NCI-H187 treated with DMSO at 0.1 percent for 48 hours (cell line): ENCODE results near the gene CAMK2N2.

Experiments
- DNase-seq: peaks from one replicate; lab custom pipeline; 2025; lab: John Stamatoyannopoulos, UW

The CAMK2N2 gene

DNA sequence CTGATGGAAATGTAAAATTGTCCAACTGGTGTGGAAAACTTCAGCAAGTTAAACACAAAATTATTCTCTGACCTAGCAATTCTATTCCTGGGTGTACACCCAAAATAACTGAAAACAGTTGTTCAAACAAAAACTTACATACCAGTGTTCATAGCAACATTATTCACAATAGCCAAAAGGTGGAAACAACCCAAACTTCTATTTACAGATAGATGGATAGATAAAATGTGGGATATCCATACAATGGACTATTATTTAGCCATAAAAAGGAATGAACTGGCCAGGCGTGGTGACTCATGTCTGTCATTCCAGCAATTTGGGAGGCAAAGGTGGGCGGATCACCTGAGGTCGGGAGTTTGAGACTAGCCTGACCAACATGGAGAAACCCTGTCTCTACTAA is 38.8 kb downstream of the CAMK2N2 start:
- DNase-seq = no peak

DNA sequence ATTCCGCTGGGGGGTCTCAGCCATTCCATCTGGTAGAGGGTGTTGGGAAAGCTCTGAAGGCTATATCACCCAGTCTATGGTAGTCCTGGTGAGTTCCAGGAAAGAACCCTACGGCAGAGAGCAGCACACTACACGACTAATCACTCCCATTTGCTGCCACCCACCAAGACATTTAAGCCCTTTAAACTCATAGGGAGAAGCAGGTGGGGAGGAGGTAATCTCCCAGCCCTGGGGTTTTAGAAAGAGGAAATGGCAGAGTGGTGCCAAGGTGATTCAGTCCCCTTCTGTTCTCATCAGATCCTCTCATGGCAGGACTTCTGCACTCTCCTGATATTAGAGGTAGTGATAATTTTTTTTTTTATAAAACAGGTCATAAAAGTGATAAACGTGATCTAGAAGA is 42.5 kb downstream of the CAMK2N2 start:
- DNase-seq = no peak

DNA sequence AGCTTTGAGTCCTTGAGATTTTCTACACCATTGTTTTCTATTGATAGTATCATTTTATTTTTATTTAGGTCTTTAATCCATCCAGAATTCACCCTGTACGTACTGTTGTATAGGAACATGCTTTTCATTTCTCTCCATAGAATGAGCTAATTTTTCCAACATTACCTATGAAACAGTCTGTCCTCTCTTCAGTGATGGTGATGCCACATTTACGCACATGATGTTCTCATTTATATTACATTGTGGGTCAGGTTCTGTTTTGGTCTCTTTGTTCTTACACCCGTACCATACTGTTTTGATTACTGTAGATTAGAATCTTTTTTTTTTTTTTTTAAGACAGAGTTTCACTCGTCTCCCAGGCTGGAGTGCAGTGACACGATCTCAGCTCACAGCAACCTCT is 49.6 kb downstream of the CAMK2N2 start:
- no peak for DNase-seq

DNA sequence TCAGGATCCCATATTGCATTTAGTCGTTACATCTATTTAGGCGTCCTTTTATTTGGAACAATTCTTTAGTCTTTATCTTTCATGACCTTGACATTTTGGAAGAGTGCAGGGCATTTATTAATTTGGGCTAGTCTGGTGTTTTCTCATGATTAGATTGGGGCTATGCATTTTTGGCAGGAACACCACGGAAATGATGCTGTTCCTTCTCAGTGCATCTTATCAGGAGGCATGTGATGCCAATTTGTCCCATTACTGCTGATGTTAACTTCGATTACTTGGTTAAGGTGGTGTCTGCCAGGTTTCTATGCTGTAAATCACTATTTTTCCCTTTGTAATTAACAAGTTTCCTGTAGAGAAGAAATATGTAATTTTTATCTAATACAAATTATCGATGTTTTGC is 50.1 kb downstream of the CAMK2N2 start:
- no peak for DNase-seq
